GM19099 (cell line): Measurements from ENCODE around the gene TTC17.

ENCODE experiments used
- POLR2A ChIP-seq: IDR thresholded peaks from 3 replicates; pipeline ENCODE4 v1.6.1; 2011; ENCODE audit warnings: low read depth; ENCODE audit not compliant: insufficient read length; ENCODE audit errors: extremely low read depth

TTC17 gene

DNA sequence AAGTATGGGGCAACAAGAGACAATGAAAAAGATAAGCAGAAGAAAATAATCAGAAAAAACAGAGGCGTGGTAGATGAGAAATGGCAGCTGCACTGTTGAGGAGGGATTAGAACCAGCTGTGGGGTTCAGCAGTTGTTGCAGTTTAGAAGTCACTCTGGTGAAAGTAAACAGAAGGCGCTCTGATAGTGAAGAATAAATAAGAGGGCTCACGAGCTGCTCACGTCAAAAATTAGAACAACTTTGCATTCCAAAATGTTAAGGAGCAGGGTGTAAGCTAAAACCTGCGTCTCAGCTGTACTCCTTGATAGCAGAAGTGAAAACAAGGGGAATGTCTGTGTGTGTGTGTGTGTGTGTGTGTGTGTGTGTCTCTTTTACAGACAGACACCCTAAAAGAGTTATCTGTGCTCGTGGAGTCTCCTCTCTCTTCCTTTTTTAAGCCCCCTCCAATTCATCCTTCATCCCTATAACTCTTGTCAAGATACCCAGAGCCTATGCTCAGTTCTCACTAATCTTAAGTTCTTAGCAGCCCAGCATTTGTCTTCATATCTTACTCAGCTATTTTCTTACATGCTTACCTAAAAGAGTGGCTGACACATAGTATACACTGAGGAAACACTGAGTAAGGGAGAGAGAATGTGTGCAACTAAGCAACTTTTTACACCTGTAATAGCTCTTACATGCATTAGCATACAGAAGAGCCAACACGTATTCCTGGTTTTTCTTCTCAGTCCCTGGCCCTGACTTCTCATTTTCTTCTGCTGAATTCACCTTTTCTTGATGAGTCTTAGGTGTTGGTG is 8.9 kb downstream of the TTC17 start:
- TF ChIP-seq POLR2A, result no peak

DNA sequence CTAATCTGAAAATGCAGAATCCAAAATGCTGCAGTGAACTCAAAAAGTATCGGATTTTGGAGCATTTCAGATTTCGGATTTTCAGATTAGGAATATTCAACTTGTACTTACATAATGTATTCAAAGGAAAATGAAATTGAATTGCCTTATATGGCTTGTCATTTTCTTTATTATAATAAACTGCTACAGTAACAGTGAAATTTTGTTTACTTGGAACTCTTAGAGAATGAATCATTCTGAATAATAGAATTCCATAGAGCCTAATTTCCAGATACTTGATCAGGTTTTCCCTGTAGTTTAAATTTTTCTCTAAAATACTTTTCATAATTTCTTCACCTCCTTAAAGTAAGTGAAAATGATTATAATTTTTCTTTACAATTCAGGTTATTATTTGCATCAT is 17.3 kb downstream of the TTC17 start:
- no peak for TF ChIP-seq POLR2A

DNA sequence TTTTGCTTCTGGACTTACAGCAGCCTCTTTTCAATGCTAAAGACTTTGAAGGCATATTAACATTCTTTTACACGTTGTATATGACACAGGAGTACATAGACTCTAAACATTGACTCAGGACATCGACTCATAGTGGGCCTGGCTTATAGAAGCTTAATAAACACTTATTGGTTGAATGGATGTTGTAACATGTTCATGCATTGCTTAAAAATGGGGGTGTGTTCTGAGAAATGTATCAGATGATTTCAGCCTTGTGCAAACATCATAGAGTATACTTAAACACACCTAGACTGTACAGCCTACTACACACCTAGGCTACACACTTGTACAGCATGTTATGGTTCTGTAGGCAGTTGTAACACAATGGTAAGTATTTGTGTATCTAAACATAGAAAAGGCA is 17.9 kb downstream of the TTC17 start:
- TF ChIP-seq POLR2A, result no peak

DNA sequence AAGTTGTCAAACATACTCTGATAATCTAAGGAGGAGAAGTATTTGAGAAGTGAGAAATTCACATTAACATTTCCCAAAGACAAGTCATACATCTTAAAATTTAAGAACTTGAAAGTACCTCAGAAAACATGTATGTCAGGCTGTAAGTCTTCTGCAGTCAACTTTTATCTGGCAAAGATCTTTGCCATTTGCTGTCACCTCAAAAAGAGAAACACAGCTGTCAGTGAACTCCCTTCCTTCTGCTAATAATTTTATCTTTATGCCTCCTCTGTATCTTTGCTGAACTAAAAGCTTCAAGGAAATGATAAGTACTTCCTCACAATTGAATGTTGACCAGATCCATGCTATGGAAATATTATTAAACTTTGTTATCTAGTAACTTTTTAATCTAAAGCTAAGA is 18.7 kb downstream of the TTC17 start:
- no peak for TF ChIP-seq POLR2A

DNA sequence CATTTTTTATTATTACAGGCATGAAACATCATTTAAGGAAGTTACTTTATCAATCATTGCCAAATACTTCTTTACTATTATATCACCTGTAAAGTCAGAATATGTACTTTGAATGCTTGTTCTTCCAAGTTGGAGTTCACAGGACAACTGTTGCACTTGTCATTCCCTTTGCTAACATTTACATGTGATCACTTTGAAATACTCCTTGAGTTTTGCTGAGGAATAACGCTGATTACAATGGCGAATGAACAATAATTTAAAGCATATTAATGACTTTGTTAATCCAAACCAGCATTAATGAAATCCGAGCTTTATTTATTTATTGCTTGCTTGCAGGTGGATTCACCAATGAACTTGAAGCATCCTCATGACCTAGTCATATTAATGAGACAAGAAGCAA is 20.2 kb downstream of the TTC17 start:
- no peak for TF ChIP-seq POLR2A

DNA sequence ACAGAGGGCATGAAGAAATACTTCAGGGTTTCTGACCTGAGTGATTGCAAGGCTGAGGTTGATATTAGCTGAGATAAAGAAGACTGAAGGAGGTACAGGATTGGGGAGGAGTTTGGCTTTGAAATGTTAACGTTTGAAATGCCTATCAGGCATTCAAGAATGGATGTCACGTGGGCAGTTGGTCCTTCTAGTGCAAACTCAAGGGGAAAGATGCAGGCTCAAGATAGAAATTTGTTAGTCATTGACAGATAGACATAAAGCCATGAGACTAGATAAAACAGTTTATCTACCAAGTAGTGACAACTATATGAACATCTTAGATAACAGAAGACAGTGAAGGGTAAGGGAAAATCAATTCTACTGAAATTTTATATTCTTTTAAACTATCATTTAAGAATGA is 23.1 kb downstream of the TTC17 start:
- no peak for TF ChIP-seq POLR2A

DNA sequence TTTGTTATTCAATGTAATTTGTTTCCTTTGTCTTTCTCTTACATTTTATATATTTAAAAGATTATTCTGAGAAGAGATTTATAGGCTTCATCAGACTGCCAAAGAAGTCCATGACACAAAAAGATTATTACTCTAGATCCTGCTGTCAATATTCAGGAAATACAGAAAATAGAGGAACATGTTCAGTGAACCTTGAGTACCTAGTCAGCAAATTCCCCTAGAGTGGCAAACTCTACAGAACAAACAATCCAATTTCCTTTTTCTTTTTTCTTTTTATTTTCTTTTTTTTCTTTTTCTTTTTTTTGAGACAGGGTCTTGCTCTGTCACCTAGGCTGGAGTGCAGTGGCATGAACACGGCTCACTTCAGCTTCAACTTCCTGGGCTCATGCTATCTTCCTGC is 23.9 kb downstream of the TTC17 start:
- TF ChIP-seq POLR2A, result no peak

DNA sequence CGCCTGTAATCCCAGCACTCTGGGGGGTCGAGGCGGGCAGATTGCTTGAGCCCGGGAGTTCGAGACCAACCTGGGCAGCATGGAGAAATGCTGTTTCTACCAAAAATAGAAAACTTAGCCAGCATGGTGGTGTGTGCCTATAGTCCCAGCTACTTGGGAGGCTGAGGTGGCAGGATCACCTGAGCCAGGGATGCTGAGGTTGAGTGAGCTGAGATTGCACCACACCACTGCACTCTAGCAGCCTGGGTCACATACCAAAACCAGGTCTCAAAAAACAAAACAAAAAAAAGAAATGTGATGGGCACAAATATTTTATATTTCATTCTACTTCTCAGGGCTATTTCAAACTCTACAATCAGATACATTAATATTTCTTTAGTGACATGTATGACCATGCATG is 25.7 kb downstream of the TTC17 start:
- TF ChIP-seq POLR2A, result no peak

DNA sequence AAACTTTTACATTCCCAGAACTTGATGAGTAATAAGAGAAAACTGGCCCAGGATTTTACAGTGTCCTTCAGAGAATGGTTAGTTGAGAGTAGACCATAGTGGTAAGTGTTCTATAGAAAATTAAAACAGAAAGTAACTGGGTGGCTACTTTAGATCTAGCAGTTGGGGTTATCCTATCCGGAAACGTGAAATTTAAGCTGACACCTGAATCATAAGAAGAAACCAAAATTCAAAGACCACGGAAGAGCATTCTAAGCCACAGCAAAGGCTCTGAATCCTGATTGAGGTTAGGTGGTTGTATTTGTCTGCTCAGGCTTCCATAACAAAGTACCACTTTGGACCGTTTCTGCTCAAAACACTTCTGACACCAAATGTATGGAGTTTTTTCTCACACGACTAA is 34.0 kb downstream of the TTC17 start:
- no peak for TF ChIP-seq POLR2A

DNA sequence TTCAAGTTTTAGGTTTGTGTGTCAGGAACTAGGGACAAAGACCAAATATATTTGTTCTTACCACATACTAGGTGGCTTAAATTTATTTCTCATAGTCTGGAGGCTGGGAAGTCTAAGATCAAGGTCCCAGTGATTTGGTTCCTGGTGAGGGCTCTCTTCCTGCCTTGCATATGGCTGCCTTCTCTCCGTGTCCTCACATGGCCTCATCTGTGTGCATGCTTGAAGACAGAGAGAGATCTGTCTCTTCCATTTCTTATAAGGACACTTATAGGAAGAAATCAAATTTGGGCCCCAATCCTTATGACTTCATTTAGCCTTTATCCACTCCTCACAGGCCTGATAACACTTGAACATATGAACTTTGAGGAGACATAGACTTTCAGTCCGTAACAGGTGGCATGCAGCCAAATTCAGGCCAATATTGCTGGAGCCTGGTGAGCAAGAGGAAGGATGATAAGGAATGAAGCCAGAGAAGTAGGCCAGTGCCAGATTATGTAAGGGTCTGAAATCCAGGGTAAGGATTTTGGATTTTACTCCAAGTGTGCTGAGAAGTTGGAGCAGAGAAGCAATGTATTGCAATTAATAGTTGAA is 35.1 kb downstream of the TTC17 start:
- no peak for TF ChIP-seq POLR2A

DNA sequence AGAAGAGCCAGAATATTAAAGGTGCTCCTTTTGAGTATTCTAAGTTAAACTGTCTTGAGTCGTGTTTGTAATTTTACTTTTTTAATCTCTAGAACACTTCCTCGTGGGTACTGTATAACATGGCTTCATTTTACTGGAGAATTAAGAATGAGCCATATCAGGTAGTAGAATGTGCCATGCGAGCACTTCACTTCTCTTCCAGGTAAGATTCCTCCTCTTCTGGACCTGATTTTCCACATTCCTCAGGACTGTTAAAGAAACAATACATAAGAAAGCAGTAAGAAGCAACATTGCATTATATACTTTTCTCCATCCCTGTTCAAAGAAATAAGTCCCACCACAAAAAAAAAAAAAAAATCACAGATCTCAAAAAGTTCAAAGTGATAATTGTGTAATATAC is 37.9 kb downstream of the TTC17 start:
- no peak for TF ChIP-seq POLR2A

DNA sequence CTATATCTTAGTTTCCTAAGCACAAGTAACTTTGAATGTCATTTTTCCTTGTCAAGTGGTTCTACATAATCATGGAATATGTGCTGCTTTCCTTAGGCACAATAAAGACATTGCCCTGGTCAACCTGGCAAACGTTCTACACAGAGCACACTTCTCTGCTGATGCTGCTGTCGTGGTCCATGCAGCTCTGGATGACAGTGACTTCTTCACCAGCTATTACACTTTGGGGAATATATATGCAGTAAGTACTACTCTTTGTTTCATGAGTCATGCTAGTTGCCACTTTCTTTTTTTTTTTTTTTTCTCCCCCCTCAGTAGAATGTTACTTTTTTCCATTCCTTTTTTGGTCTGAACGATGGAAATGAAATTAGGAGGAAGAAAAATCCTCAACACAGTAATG is 38.5 kb downstream of the TTC17 start:
- no peak for TF ChIP-seq POLR2A

DNA sequence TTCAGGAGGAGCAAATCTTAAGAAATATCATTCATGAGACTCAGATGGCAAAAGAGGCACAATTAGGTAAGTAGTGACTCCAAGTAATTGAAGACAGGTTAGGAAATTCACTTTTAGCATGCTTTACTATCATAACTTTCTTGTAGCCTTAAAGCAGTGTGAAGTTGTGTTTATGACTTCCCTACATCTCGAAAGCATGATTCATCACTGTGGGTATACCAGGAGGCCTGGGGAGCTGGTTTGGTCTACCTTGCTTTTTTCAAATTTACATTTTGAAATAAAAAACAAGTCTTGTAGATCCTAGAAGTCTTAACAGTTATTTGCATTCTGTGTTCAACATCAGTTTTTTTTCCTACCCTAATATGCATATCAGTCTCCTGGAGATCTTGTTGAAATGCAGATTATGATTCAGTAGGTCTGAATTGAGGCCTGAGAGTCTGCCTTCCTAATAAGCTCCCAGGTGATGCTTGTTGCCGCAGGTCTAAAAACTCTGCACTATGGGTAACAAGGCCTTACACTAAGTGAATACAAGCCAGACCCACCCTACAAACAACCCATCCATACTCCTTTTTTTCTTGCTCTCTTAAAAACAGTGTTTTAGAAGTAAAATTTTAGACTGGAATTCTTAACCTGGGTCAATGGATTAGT is 41.4 kb downstream of the TTC17 start:
- no peak for TF ChIP-seq POLR2A

DNA sequence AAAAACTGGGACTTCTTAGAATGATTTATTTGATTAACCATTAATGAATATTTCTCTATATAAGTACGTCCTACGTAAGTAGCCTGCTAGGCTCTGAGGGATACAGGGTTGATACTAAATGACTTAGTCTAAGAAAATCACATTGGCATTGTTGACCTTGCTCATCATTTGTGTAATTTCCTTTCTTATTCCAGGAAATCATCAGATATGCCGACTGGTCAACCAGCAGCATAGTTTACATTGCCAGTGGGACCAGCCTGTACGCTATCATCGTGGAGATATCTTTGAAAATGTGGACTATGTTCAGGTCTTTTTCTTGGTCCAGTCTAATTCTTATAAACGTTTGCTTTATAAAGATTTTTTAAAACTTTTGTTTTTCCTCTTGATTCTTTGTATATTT is 42.5 kb downstream of the TTC17 start:
- TF ChIP-seq POLR2A, result no peak

DNA sequence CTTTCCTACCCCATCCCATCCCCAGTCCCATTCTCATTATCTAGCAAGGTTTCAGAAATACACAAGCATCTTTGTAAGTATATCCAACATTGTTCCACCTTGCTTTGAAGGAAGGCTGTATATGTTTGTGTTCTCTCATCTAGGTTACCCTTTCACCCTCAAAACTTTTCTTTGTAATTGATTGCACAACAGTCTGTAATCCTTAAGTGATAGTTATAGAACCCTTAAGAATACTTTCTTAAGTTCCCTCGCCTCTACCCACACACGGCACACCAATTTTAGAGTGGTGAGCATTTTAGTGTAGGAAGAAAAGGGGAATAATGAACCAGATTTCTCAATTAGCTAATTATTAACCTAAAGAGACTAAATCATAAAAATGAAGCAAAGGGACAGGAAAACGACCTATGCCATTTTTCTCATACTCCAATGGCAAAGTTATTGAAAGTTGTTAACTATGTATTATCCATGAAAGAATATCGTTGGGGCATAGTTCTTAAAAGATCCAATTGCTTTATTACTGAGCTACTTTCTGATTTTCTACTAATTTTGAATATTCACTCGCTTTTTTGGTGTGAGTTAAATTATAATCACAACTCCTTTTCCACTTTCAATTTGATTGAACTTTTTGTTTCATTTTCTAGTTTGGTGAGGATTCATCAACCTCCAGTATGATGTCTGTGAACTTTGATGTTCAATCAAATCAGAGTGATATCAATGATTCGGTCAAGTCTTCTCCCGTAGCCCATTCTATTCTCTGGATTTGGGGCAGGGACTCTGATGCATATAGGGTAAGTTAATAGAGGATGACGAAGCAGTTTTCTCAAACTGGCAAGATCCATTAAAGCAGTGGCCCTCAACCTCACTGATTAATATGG is 44.9 kb downstream of the TTC17 start:
- TF ChIP-seq POLR2A, result no peak

DNA sequence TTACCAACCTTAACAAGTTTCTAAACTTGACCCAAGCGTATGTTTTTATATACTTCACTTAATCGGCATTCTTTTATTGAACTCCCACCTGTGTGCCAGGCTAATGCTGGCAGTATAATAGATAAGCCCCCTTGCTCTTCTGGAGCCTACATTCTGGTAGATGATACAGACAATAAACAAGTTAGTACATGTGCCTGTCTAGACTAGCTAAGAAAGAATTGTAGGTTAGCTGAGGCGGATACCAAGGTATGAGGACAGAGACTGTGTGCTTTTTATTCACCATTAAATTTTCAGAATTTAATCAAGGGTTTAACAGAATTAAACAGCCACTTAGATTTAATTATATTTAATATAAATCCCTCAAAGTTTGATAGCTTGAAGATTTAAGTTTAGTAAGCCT is 45.7 kb downstream of the TTC17 start:
- no peak for TF ChIP-seq POLR2A

DNA sequence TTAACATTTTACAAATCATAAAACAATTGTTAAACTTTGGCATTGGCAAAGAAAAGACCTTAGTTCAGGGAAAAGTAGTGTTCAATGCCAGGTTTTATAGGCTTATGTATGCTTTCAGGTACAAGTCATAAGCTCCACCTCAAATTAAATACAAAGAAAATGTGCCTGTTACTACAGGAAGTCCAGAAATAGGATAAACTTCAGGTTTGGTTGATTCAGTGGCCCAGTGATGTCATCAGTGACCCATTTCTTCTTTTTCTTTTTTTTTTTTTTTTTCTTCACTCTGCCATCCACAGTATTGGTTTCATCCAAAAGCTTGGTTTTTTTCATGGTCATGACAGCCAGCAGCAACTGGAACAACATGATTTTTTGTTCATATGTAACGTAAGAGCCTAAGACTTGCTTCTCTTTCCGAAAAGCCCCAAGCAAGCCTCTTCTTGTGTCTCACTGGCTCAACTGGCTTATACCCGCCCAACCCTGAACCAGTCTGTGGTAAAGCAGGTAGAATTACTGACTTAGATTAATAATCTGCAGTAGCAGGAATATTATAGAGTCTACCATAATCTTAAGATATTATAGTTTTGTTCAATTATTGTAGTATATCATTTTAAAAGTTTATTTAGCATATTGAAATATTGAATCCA is 46.2 kb downstream of the TTC17 start:
- TF ChIP-seq POLR2A, result no peak
